Parathyroid adenoma (tissue), 2 donors: ENCODE results near the gene PRKAB1.
"Not testable (repeated sequence)": the region's sequence is repeated elsewhere in the genome, so short reads cannot be mapped to it uniquely, and the experiment has no call there.

ENCODE experiments used
- H2AFZ ChIP-seq: fragments of 300-600 bp; sonication (generic); one replicate; pipeline ENCODE4 v1.7.0; 2017; ENCODE audit warnings: antibody characterized with exemption, mild to moderate bottlenecking
- H3K27ac ChIP-seq: fragments of 300-600 bp; sonication (generic); one replicate; pipeline ENCODE4 v1.7.0; 2017
- H3K27me3 ChIP-seq: fragments of 300-600 bp; sonication (generic); one replicate; pipeline ENCODE4 v1.7.0; 2017; ENCODE audit warnings: low read length; ENCODE audit not compliant: control insufficient read depth, insufficient read depth
- H3K36me3 ChIP-seq: fragments of 300-600 bp; sonication (generic); one replicate; pipeline ENCODE4 v1.7.0; 2017; ENCODE audit warnings: low read length; ENCODE audit not compliant: control insufficient read depth, insufficient read depth
- H3K4me1 ChIP-seq: fragments of 300-600 bp; sonication (generic); one replicate; pipeline ENCODE4 v1.7.0; 2017; ENCODE audit warnings: control low read depth
- H3K4me2 ChIP-seq: fragments of 300-600 bp; sonication (generic); one replicate; pipeline ENCODE4 v1.7.0; 2017; ENCODE audit warnings: low read length
- H3K4me3 ChIP-seq: fragments of 300-600 bp; sonication (generic); one replicate; pipeline ENCODE4 v1.7.0; 2017; ENCODE audit warnings: low read depth, low read length
- H3K79me2 ChIP-seq: fragments of 300-600 bp; sonication (generic); one replicate; pipeline ENCODE4 v1.7.0; 2017; ENCODE audit warnings: control low read depth
- H3K9ac ChIP-seq: fragments of 300-600 bp; sonication (generic); one replicate; pipeline ENCODE4 v1.7.0; 2017; ENCODE audit warnings: mild to moderate bottlenecking
- H3K9me3 ChIP-seq: fragments of 300-600 bp; sonication (generic); one replicate; pipeline ENCODE4 v1.7.0; 2017; ENCODE audit warnings: low read length; ENCODE audit not compliant: control insufficient read depth
- CTCF ChIP-seq: fragments of 300-600 bp; sonication (generic); IDR thresholded peaks from one replicate; pipeline ENCODE4 v1.7.0; 2017; ENCODE audit warnings: antibody characterized with exemption, mild to moderate bottlenecking
- donor health status: primary hyperparathyroidism.

The PRKAB1 gene

GRCh38 chr12:119696943-119697342, 29.0 kb downstream of the PRKAB1 start:
- Histone ChIP-seq H3K4me3 (no peak overlapping the region), H2AFZ (no peak overlapping the region), H3K27ac (no peak overlapping the region), H3K9me3 (no peaks in the 10 kb centered on the region), H3K4me2 (no peak overlapping the region), H3K36me3 (no peaks in the 10 kb centered on the region), H3K79me2 (no peaks in the 10 kb centered on the region), H3K27me3 (no peaks in the 10 kb centered on the region), H3K9ac (no peak overlapping the region), H3K4me1 (peaks cover 16% of the 10 kb centered on the region)
- TF ChIP-seq CTCF, result no peak

GRCh38 chr12:119699199-119699760, 31.3 kb downstream of the PRKAB1 start:
- Histone ChIP-seq H3K4me2 (no peak overlapping the region), H3K79me2 (no peaks in the 10 kb centered on the region), H3K4me3 (no peak overlapping the region), H3K4me1 (no peaks in the 10 kb centered on the region), H3K9ac (no peak overlapping the region), H3K9me3 (no peaks in the 10 kb centered on the region), H2AFZ (peak overlapping the region; percentile 65), H3K36me3 (no peaks in the 10 kb centered on the region), H3K27me3 (no peaks in the 10 kb centered on the region), H3K27ac (peak overlapping the region; percentile 40)
- TF ChIP-seq CTCF, result no peak

- H3K9me3 ChIP-seq, result no peaks in the 10 kb centered on the region
- TF ChIP-seq CTCF, result no peak
- no peak overlapping the region for H3K27ac ChIP-seq
- no peak overlapping the region for H3K9ac ChIP-seq
- H3K79me2 ChIP-seq, result no peaks in the 10 kb centered on the region
- H3K4me3 ChIP-seq, result no peak overlapping the region
- no peaks in the 10 kb centered on the region for H3K27me3 ChIP-seq
- peak overlapping the region; percentile 65 for H2AFZ ChIP-seq
- no peak overlapping the region for H3K4me2 ChIP-seq
- no peaks in the 10 kb centered on the region for H3K36me3 ChIP-seq
- no peaks in the 10 kb centered on the region for H3K4me1 ChIP-seq
These were observed 32.1 kb downstream of the PRKAB1 start for GRCh38 chr12:119700078-119700477.

GRCh38 chr12:119704065-119704747, 36.3 kb downstream of the PRKAB1 start:
- no peaks in the 10 kb centered on the region for H3K79me2 ChIP-seq
- peak overlapping the region; percentile 1 for H3K27ac ChIP-seq
- H3K27me3 ChIP-seq, result no peaks in the 10 kb centered on the region
- no peak overlapping the region for H2AFZ ChIP-seq
- no peak overlapping the region for H3K4me2 ChIP-seq
- H3K4me1 ChIP-seq, result no peaks in the 10 kb centered on the region
- no peak overlapping the region for H3K9ac ChIP-seq
- no peaks in the 10 kb centered on the region for H3K9me3 ChIP-seq
- TF ChIP-seq CTCF, result no peak
- no peak overlapping the region for H3K4me3 ChIP-seq
- no peaks in the 10 kb centered on the region for H3K36me3 ChIP-seq

- TF ChIP-seq CTCF, result no peak
- no peak overlapping the region for H3K4me3 ChIP-seq
- H3K4me2 ChIP-seq, result no peak overlapping the region
- H3K36me3 ChIP-seq, result no peaks in the 10 kb centered on the region
- H3K9me3 ChIP-seq, result no peaks in the 10 kb centered on the region
- peaks cover 2% of the 10 kb centered on the region for H3K4me1 ChIP-seq
- H3K79me2 ChIP-seq, result no peaks in the 10 kb centered on the region
- no peaks in the 10 kb centered on the region for H3K27me3 ChIP-seq
- no peak overlapping the region for H3K9ac ChIP-seq
- no peak overlapping the region for H3K27ac ChIP-seq
- H2AFZ ChIP-seq, result no peak overlapping the region
These were observed 37.2 kb downstream of the PRKAB1 start for GRCh38 chr12:119705182-119705581.

- H3K4me3 ChIP-seq, result not testable (repeated sequence)
- peaks cover 14% of the 10 kb centered on the region for H3K4me1 ChIP-seq
These were observed 38.5 kb downstream of the PRKAB1 start for GRCh38 chr12:119706427-119706826.

More at GRCh38 chr12:119706427-119706826, 38.5 kb downstream of the PRKAB1 start:
- not testable (repeated sequence) for H3K36me3 ChIP-seq, H3K79me2 ChIP-seq, H3K27ac ChIP-seq, H3K9ac ChIP-seq, H2AFZ ChIP-seq, H3K27me3 ChIP-seq, H3K9me3 ChIP-seq, H3K4me2 ChIP-seq
